Trophoblast cell (in vitro differentiated cells and primary cell): ENCODE data around the gene RYK.

Experiments used
- DNase-seq, 2 donors: peaks; one replicate each; pipeline ENCODE4 v3.0.0-alpha.2; 2016
- H2AFZ ChIP-seq: 2 replicates; pipeline ENCODE4 v1.6.1; 2013; ENCODE audit warnings: low read length, moderate library complexity, mild to moderate bottlenecking; ENCODE audit not compliant: insufficient read depth, poor library complexity
- H2AK5ac ChIP-seq: 2 replicates; pipeline ENCODE4 v1.6.1; 2013; ENCODE audit warnings: mild to moderate bottlenecking, low read length
- H2BK120ac ChIP-seq: 2 replicates; pipeline ENCODE4 v1.6.1; 2013; ENCODE audit warnings: low read length, mild to moderate bottlenecking, moderate library complexity; ENCODE audit not compliant: insufficient read depth, poor library complexity
- H2BK12ac ChIP-seq: 2 replicates; pipeline ENCODE4 v1.6.1; 2013; ENCODE audit warnings: mild to moderate bottlenecking, low read length, moderate library complexity
- H2BK5ac ChIP-seq: 2 replicates; pipeline ENCODE4 v1.6.1; 2013; ENCODE audit warnings: low read length, low read depth, moderate library complexity, mild to moderate bottlenecking; ENCODE audit not compliant: poor library complexity
- H3K14ac ChIP-seq: 2 replicates; pipeline ENCODE4 v1.6.1; 2013; ENCODE audit warnings: mild to moderate bottlenecking, low read length
- H3K18ac ChIP-seq: 2 replicates; pipeline ENCODE4 v1.6.1; 2013; ENCODE audit warnings: mild to moderate bottlenecking, low read length
- H3K23ac ChIP-seq: 2 replicates; pipeline ENCODE4 v1.6.1; 2013; ENCODE audit warnings: low read length
- H3K27ac ChIP-seq: 2 replicates; pipeline ENCODE4 v1.5.1; 2013; ENCODE audit warnings: low read depth, mild to moderate bottlenecking, inconsistent platforms, low read length, moderate library complexity
- H3K27me3 ChIP-seq: 2 replicates; pipeline ENCODE4 v1.6.1; 2013; ENCODE audit warnings: inconsistent platforms, mild to moderate bottlenecking, low read length, moderate library complexity; ENCODE audit not compliant: insufficient read depth
- H3K36me3 ChIP-seq, 2 experiments: 1 replicate in 1 of 2; 2 replicates in 1 of 2; pipeline ENCODE4 v1.6.1; 2013; ENCODE audit warnings: low read length in 2 of 2, mild to moderate bottlenecking in 2 of 2, moderate library complexity in 1 of 2; ENCODE audit not compliant: insufficient read depth in 2 of 2, control insufficient read depth in 1 of 2
- H3K4ac ChIP-seq: 2 replicates; pipeline ENCODE4 v1.6.1; 2013; ENCODE audit warnings: low read depth, mild to moderate bottlenecking, low read length, moderate library complexity
- H3K4me1 ChIP-seq, 2 experiments: 1 replicate in 1 of 2; 2 replicates in 1 of 2; pipeline ENCODE4 v1.6.1; 2013; ENCODE audit warnings: low read length in 2 of 2, mild to moderate bottlenecking in 2 of 2, moderate library complexity in 1 of 2; ENCODE audit not compliant: insufficient read depth in 2 of 2, control insufficient read depth in 1 of 2
- H3K4me2 ChIP-seq: 2 replicates; pipeline ENCODE4 v1.6.1; 2013; ENCODE audit warnings: inconsistent platforms, mild to moderate bottlenecking, low read length, moderate library complexity
- H3K4me3 ChIP-seq: 2 replicates; pipeline ENCODE4 v1.5.1; 2013; ENCODE audit warnings: mild to moderate bottlenecking, low read depth, low read length, inconsistent platforms
- H3K79me1 ChIP-seq: one replicate; pipeline ENCODE4 v1.6.1; 2013; ENCODE audit warnings: low read length
- H3K79me2 ChIP-seq: 2 replicates; pipeline ENCODE4 v1.6.1; 2013; ENCODE audit warnings: low read length, mild to moderate bottlenecking; ENCODE audit not compliant: control insufficient read depth, insufficient read depth, poor library complexity
- H3K9ac ChIP-seq: 2 replicates; pipeline ENCODE4 v1.6.1; 2013; ENCODE audit warnings: mild to moderate bottlenecking, low read length
- H3K9me3 ChIP-seq: 2 replicates; pipeline ENCODE4 v1.6.1; 2013; ENCODE audit warnings: low read depth, mild to moderate bottlenecking, control low read depth, inconsistent platforms, low read length; ENCODE audit not compliant: insufficient read depth
- H4K12ac ChIP-seq: 2 replicates; pipeline ENCODE4 v1.6.1; 2013; ENCODE audit warnings: low read depth, mild to moderate bottlenecking, low read length, moderate library complexity
- H4K8ac ChIP-seq: 2 replicates; pipeline ENCODE4 v1.6.1; 2013; ENCODE audit warnings: low read depth, mild to moderate bottlenecking, low read length, moderate library complexity
- H4K91ac ChIP-seq: one replicate; pipeline ENCODE4 v1.6.1; 2013; ENCODE audit warnings: low read depth, mild to moderate bottlenecking, low read length, moderate library complexity
- WGBS: extraction: QIAGEN DNeasy Blood & Tissue Kit; methylation state at CpG from one replicate; pipeline ENCODE4 v1.1.7; 2013; ENCODE audit warnings: missing lambda C conversion rate; ENCODE audit not compliant: insufficient read length, insufficient coverage; ENCODE audit errors: extremely low coverage; 5-methylcytosine and 5-hydroxymethylcytosine counted together

Gene RYK

DNA sequence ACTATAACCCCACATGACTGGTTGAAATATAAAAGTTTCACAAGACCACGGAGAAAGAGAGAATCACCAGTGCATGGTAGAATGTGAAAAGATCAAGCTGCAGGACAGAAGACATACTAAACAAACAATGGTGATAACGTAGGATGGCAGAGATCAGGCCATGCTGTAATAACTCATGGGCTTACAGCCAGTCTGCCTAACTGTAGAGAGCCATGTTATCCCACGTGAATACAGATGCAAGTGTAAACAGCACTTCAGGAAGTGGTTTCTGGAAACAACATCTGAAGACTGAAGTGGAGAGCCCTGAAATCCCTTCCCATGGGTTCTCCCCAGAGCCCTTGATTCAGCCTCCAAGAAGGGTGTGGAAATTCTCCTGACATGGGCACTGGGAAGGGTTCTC, 117.7 kb downstream of the RYK start:
- Histone ChIP-seq H2BK12ac (no peak overlapping the region), H3K23ac (no peak overlapping the region), H3K14ac (no peak overlapping the region), H3K36me3 (peaks cover 2% of the 10 kb centered on the region in 2 experiments), H3K18ac (no peak overlapping the region), H4K91ac (no peak overlapping the region), H2AK5ac (no peak overlapping the region), H2BK120ac (no peak overlapping the region), H3K27ac (no peak overlapping the region), H4K12ac (no peak overlapping the region), H3K4me3 (no peak overlapping the region), H2BK5ac (no peak overlapping the region), H3K79me1 (no peaks in the 10 kb centered on the region), H2AFZ (no peak overlapping the region), H3K4me1 (peaks cover 4% of the 10 kb centered on the region in 2 experiments), H3K79me2 (no peaks in the 10 kb centered on the region), H3K27me3 (no peaks in the 10 kb centered on the region), H3K9me3 (no peaks in the 10 kb centered on the region), H4K8ac (no peak overlapping the region), H3K4ac (no peak overlapping the region), H3K4me2 (no peak overlapping the region), H3K9ac (no peak overlapping the region)
- DNase-seq, result no peak
- no CpG with 5 or more reads among the region's 3 CpGs for WGBS

DNA sequence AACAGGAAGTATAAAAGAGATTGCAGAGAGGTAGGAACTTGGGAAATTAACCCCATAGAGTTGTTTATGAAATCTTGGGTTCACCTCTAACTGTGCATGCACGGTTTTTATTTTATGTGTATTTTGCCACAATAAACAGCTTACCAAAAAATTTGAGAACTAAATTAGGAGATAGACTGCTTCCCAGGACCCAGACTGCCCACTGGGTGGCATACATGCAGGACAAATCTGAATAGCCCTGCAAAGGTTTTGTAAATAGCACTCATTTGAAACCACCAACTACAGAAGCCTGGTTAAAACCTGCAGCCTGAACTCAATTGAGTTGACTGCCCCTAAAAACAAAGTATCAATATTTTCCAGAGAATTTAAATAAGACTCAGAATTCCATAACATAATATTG, 124.5 kb downstream of the RYK start:
- H3K4me1 ChIP-seq, result no peaks in the 10 kb centered on the region
- H3K79me1 ChIP-seq, result no peaks in the 10 kb centered on the region
- peaks cover 10 to 11% of the 10 kb centered on the region in 2 experiments for H3K36me3 ChIP-seq
- H2BK5ac ChIP-seq, result no peak overlapping the region
- no peak overlapping the region for H2AFZ ChIP-seq
- DNase-seq, result no peak
- no peak overlapping the region for H3K9ac ChIP-seq
- no peak overlapping the region for H3K14ac ChIP-seq
- H3K27me3 ChIP-seq, result no peaks in the 10 kb centered on the region
- H3K23ac ChIP-seq, result no peak overlapping the region
- H4K91ac ChIP-seq, result no peak overlapping the region
- H3K27ac ChIP-seq, result no peak overlapping the region
- H4K12ac ChIP-seq, result no peak overlapping the region
- no peaks in the 10 kb centered on the region for H3K79me2 ChIP-seq
- no peak overlapping the region for H2AK5ac ChIP-seq
- no peak overlapping the region for H3K4ac ChIP-seq
- H4K8ac ChIP-seq, result no peak overlapping the region
- H2BK12ac ChIP-seq, result no peak overlapping the region
- no peak overlapping the region for H3K18ac ChIP-seq
- no CpG with 5 or more reads among the region's 1 CpG for WGBS
- peaks cover 12% of the 10 kb centered on the region for H3K9me3 ChIP-seq
- H3K4me2 ChIP-seq, result no peak overlapping the region
- H3K4me3 ChIP-seq, result no peak overlapping the region
- no peak overlapping the region for H2BK120ac ChIP-seq

DNA sequence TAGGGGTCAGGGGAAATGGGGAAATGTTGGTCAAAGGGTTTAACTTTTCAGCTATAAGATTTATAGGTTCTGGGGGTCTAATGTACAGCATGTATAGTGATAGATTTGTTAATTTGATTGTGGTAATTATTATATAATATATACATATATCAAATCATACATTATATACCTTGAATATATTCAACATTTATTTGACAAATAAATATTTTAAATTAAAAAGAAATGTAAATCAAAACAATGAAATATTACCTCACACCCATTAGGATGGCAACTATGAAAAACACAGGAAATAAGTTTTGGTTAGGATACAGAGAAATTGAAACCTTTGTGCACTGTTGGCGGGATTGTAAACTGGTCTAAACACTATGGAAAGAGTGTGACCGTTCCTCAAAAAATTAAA, 135.9 kb downstream of the RYK start:
- Histone ChIP-seq H2BK5ac (no peak overlapping the region), H3K79me1 (no peaks in the 10 kb centered on the region), H4K8ac (no peak overlapping the region), H3K18ac (no peak overlapping the region), H4K12ac (no peak overlapping the region), H3K4ac (no peak overlapping the region), H3K79me2 (no peaks in the 10 kb centered on the region), H2BK120ac (no peak overlapping the region), H3K9ac (no peak overlapping the region), H3K4me1 (no peaks in the 10 kb centered on the region), H3K36me3 (no peaks in the 10 kb centered on the region), H2BK12ac (no peak overlapping the region), H3K9me3 (no peaks in the 10 kb centered on the region), H3K4me3 (no peak overlapping the region), H4K91ac (no peak overlapping the region), H3K14ac (no peak overlapping the region), H2AK5ac (no peak overlapping the region), H3K27me3 (no peaks in the 10 kb centered on the region), H3K27ac (no peak overlapping the region), H3K4me2 (no peak overlapping the region), H3K23ac (no peak overlapping the region), H2AFZ (no peak overlapping the region)
- WGBS, result no CpG with 5 or more reads among the region's 2 CpGs
- DNase-seq, result no peak

DNA sequence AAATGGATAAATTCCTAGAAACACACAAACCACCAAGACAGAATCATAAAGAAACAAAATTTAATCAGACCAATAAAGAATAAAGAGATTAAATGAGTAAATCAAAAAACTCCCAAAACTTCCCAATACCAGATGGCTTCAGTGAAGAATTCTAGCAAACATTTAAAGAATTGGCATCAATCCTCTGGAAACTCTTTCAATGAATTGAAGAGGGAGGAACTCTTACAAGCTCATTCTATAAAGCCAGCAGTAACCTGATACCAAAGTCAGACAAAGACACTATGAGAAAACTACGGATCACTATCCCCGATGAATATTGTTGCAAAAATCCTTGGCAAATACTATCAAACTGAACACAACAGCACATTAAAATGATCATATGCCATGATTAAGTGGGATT, 139.0 kb downstream of the RYK start:
- H4K8ac ChIP-seq, result no peak overlapping the region
- no peak overlapping the region for H3K18ac ChIP-seq
- H2BK12ac ChIP-seq, result no peak overlapping the region
- no CpG with 5 or more reads among the region's 2 CpGs for WGBS
- no peak overlapping the region for H3K4me2 ChIP-seq
- no peak overlapping the region for H3K4ac ChIP-seq
- H2BK120ac ChIP-seq, result no peak overlapping the region
- no peak overlapping the region for H3K9ac ChIP-seq
- H2BK5ac ChIP-seq, result no peak overlapping the region
- H3K9me3 ChIP-seq, result peaks cover 3% of the 10 kb centered on the region
- H3K79me2 ChIP-seq, result no peaks in the 10 kb centered on the region
- no peak overlapping the region for H2AK5ac ChIP-seq
- peaks cover 0 to 3% of the 10 kb centered on the region in 2 experiments for H3K36me3 ChIP-seq
- H3K27me3 ChIP-seq, result no peaks in the 10 kb centered on the region
- H3K4me1 ChIP-seq, result peaks cover 0 to 4% of the 10 kb centered on the region in 2 experiments
- H3K14ac ChIP-seq, result no peak overlapping the region
- no peak overlapping the region for H4K12ac ChIP-seq
- H3K4me3 ChIP-seq, result no peak overlapping the region
- no peak overlapping the region for H3K23ac ChIP-seq
- no peak overlapping the region for H2AFZ ChIP-seq
- no peaks in the 10 kb centered on the region for H3K79me1 ChIP-seq
- no peak overlapping the region for H4K91ac ChIP-seq
- no peak for DNase-seq
- H3K27ac ChIP-seq, result no peak overlapping the region
